Stimulated activated CD4-positive, alpha-beta T cell treated with anti-CD3 and anti-CD28 coated beads, Interleukin-1b, Interleukin-23, amount 100 ng/mL, for 24 hours (primary cell): ENCODE results near the gene TRIM65.
A peak's percentile ranks its signal among the peaks of the same experiment; 100 is the strongest.
"Not testable (repeated sequence)": the region's sequence is repeated elsewhere in the genome, so short reads cannot be mapped to it uniquely, and the experiment has no call there.

Source experiments
- DNase-seq, 4 experiments: peaks; one replicate each; pipeline ENCODE4 v3.0.0-alpha.2; 2020; ENCODE audit warnings: low read depth in 4 of 4, low spot score in 1 of 4

The TRIM65 gene

DNA sequence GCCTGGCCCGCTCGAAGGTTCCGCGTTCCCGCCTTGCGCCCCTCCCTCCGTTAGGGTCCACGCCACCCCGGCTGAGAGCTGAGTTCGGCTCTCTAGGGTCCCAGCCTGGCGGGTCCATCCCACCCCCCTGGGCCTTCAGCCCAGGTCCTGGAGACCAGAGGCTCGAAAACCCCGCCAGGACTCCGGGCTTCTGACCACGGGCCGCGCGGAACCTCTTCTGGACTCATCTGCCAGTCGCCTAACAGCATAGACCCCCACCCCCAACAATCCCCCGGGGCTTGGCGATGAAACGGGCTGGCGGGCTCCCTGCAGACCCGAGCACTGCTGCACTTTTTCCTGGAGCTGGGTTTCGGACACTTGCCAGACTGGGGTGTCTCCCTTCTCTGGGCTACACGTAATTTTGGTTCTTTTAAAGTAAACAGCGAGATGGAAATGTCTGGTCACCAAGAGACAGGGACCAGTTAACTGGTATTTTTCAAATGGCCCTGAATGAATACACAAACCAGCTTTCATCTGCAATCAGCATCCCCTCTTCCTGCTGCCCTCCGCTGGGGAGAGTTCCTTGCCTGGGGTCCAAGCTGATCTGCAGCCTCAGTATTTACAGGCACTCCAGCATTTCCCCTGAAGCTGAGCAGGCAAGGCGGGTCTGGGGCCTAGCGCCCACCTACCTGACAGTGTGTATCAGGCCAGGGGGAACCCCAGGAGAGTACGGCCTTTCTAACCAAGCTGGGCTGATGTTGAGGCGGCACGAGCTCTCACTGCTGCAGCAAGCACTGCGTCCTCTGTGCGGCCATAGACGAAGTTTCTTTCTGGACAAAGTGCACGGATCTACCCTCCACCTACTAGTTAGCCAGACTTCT is 639 bp upstream of the TRIM65 start:
- no peak for DNase-seq

DNA sequence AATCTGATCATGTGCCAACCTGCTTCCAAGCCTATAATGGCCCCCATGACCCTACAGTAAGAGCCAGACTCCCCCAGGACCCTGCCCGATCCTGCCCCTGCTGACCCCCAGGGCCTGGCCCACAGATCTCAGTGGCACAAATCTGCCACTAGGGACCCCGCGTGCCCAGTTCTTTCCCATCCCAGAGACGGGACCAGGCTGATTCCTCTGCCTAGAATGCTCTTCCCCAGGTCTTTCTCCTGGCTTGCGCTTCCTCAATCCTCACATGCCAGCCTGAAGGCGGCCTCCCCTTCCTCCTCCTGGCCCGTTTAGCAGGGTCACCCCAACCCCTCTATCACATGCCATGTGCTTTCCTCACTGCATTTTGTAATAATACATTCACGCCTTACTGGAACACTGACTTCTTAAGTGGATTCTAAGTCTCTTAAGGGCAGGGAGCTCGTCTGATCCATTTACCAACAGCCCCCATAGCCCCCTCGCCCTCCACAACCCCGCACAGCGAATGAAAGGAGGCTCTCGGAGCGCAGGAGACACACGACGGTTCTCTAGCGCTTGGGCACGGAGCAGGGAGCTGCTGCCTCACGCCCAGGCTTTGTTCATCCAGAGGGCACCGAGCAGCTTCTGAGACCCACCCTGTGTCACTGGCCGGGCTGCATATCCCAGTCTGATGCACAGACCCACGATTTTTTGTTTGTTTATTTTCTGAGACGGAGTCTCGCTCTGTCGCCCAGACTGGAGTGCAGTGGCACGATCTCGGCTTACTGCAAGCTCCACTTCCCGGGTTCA is 1.2 kb downstream of the TRIM65 start:
- no peak for DNase-seq

DNA sequence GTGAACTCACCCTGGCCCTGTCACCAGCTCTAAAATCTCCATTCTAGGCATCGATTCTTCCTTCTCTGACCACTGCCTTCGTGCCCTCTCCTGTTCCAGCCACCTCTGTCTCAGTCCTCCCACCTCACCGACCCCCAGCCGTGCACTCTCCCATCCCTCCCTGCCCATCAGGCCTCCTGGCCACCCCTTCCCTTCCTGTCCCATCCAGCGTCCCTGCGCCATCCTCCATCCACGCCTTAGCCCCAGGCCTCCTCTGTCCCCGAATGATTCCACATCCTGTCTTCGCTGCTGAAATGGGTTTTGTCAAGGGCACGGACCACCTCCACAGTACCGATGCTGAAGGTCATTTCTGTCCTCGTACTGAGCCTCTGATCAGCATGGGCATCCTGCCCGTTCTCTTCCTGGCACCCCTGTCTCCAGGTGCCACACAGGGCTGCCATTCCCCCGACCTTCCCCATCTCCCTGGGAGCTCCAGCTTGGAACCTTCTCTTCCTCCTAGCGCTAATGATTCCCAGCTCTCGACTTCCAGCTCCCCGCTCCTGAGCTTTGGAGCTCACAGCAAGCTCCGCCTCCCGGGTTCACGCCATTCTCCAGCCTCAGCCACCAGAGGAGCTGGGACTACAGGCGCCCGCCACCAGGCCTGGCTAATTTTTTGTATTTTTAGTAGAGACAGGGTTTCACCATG is 2.6 kb downstream of the TRIM65 start:
- DNase-seq: no peak

DNA sequence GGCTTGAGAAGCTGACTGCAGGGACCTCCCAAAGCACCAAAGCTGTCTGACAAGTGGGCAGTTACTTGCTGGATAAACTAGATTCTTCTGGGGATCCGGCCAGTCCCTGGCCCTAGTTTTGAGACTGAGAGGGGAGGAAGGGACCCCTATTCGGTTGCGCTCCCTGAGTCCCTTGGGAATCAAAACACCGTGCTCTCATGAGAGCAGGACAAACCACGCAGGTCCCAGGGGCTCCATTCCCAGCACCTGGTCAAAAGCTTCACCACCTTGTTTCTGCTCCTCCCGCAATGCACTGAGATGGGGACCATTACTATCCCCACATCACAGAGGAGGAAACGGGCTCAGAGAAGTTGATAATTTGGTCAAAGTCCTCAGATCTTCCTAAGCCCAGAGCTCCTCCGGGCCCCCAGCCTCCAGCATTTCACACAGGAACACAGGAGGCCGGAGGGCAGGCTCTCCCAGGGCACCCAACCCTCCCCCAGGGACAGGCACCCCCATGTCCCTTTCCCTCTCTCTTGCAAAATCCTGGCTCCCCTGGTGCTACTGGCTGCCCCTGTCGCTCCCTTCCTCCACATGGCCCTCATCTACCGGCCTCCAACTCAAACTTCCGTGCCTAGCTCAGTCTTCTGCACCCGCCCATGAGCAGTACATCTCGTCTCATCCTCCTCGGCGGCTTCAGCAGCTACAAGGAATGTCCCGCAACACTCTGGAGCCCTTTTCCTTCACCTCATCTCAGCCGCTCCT is 3.3 kb downstream of the TRIM65 start:
- no peak for DNase-seq

DNA sequence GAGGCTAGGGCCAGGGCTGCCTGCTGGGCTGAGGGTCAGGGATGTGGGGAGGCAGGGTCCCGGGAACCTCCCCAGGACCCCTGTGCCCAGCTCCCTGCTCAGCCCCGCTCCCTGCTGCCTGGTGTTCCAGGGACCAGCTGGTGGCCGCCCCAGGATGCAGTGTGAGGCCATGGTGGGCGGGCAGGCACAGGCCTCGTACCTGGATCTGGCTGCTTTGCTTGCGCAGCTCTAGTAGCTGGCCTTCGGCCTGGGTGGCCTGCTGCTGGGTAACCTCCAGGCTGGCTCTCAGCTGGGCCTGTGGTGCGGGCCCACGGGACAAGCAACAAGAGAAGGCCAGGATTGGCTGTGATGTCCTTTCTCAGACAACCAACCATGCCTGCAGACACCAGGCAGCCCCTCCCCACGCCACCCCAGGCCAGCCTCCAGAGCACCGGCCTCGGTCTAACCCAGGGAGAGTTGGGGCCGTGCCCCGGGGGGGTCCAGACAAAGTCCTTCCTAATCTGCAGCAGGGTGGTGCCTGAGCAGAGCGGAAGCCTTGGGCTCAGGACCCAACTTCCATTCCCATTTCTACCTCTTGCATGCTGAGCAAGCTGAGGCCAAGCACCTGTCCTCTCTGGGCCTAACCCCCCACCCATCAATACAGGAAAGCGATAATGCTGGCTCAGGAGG is 4.1 kb downstream of the TRIM65 start:
- DNase-seq: no peak

DNA sequence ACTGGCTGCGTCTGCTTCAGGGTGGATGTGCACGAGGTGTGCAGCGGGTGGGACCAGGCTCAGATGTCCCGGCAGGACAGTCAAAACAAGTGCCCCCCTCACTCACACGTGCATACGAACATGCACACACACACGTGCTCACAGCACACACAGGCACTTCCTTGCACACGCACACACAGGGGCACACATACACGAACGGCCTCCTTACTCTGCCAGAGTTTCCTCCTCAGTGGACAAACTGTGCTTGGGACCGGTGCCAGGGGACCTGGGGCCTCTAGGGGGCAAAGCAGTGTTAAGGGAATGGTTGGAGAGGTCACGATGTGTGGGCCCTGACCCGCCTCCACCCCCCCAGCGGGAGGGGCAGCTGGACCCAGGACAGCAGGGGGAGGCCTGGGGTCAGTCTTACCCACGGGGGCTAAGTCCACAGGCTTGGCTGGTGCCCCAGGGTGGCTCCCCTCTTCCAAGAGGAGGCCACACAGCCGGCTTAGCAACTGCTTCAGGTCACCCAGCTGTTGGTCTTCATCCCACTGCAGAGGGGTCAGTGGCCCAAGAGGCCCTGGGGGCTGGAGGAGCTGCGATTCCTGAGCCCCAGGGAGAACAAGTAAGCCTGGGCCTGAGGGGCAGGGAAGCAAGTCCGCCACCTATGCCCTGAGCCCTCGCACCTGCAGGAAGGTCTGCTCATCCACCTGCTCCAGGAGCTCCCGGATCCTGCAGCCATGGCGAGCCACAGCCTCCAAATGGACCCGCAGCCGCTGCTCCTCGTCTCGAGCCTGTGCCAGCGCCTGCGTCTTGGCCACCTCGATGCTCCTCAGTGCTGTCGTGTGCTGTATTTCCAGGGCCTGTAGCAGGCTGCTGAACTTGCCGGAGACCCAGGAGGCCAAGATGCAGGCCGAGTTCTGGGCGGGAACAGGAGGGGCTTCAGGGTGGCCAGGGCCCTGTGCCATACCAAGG is 4.9 kb downstream of the TRIM65 start:
- DNase-seq: no peak

DNA sequence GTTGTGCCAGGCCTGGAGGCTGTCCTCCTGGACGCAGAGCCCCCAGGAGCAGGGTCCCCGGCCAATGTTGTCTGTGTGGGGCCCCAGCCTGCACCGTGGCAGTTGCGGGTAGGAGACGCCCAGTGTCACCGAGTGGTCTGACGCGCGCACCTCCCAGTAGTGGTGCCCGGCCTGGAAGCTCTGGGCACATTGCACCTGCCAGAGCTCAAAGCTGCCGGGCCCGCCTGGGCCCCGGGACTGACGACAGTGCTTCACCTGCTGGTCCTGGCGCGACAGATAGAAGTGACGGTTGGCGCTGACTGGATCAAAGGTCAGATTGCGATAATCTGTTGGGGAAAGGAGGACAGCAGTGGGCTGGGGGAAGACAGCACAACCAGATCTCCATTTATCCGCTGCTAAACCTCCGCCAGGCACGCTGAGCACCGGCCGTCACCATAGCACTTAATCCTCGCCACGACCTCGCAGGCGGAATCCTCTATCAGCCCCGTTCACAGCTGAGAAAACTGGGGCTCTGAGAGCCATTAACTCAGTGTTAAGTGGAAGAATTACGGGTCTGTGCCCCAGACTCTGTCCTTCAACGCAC is 5.6 kb downstream of the TRIM65 start:
- DNase-seq: no peak

DNA sequence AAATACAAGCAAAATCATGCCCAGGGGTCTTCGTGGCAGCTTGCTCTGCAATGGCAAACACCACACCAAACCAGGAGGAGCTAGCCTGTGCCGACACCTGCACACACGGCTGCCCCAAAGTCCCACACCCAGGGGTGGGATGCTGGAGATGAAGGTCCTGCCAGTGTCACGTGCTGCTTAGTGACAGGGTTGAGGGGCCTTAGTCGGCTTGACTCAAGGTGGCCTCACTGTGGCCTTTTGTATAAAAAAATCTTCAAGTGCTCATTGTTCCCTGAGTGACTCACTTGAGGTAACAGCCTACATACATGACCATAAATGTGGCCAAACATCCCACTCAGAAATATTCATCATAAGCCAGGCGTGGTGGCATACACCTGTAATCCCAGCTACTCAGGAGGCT is 7.3 kb downstream of the TRIM65 start:
- DNase-seq: no peak

DNA sequence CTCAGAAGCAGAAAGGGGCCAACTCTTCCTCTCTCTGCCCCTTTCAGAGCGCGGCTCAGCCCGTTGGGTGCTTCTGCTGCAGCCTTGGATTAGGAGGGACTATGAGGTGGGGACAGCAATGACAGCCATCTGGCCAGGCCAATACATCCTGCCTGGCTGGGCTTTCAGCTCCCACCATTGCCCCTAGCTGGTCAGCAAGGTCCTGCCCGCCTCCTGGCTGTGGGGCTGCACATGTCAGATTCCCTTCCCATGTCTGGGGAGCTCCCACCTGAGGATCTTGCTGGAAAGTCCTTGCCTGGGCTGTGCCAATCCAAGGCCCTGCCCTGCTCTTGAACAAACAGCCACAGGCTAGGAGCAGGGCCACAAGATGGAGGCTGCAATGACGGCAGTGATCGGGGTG is 8.3 kb downstream of the TRIM65 start:
- no peak for DNase-seq

DNA sequence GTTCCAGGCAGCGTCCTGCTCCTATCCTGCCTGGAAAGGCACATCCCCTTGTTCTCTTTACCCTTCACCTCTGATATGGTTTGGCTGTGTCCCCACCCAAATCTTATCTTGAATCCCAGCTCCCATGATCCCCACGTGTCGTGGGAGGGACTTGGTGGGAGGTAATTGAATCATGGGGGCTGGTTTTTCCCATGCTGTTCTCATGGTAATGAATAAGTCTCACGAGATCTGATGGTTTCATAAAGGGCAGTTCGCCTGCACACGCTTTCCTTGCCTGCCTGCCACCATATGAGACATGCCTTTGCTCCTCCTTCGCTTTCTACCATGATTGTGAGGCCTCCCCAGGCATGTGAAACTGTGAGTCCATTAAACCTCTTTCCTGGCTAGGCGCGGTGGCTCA is 10.9 kb downstream of the TRIM65 start:
- not testable (repeated sequence) for DNase-seq

DNA sequence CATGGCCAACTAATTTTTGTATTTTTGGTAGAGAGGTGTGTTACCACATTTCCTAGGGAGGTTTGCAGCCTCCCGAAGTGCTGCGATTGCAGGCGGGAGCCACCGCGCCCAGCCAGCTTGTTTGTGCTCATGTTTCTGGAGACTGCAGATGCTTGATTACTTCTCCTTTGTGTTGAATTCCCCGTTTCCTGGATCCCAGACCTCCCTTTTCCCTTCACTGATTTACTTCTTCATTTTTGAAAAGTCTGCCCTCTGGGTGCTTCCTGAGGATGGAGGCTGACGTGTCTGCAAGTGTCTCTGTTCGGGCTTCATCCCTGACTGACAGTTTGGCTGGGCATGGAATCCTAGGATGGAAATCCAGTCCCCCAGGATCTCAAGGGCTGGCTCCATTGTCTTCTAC is 11.3 kb downstream of the TRIM65 start:
- no peak for DNase-seq

DNA sequence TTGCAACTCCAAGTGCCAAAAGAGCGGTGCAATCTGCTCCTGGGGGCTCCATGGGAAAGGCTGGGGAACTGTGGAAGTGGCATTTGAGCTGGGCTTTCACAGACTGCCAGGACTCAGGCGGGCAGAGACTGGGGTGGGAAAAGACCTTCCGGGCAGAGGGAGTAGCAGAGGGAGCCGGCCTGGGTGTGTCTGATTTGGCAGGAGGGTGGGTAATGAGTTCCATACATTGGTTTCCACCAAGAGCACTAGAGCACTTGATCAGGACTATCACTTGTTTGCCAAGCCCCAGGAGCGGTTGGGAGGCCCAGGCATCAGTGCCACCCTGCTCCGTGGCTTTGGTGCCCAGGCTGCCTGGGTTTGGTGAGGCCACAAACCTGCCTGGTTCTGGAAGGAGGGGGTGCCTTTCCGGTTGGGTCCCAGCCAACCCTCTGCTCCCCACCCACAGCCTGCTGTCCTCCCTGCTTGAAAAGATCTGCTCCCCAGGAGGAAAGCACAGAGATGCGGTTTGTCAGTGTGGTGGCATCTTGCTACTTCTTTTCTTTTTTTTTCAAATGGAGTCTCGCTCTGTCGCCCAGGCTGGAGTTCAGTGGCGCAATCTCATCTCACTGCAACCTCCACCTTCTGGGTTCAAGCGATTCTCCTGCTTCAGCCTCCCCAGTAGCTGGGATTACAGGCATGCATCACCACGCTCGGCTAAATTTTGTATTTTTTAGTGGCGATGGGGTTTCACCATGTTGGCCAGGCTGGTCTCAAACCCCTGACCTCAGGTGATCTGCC is 14.9 kb downstream of the TRIM65 start:
- no peak for DNase-seq

DNA sequence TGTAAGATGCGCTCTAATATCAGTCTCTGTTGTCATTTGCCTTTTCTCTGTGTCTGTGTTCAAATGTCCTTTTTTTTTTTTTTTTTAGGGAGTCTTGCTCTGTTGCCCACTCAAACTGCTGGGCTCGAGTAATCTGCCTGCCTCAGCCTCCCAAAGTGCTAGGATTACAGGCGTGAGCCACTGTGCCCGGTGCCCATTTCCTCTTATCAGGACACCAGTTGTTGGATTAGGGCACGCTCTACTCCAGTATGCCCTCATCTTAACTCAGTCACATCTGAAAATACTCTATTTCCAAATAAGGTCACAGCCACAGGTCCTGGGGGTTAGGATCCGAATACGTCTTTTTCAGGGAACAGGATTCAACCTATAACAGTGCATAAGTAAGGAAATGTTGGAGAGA is 16.5 kb downstream of the TRIM65 start:
- no peak for DNase-seq

DNA sequence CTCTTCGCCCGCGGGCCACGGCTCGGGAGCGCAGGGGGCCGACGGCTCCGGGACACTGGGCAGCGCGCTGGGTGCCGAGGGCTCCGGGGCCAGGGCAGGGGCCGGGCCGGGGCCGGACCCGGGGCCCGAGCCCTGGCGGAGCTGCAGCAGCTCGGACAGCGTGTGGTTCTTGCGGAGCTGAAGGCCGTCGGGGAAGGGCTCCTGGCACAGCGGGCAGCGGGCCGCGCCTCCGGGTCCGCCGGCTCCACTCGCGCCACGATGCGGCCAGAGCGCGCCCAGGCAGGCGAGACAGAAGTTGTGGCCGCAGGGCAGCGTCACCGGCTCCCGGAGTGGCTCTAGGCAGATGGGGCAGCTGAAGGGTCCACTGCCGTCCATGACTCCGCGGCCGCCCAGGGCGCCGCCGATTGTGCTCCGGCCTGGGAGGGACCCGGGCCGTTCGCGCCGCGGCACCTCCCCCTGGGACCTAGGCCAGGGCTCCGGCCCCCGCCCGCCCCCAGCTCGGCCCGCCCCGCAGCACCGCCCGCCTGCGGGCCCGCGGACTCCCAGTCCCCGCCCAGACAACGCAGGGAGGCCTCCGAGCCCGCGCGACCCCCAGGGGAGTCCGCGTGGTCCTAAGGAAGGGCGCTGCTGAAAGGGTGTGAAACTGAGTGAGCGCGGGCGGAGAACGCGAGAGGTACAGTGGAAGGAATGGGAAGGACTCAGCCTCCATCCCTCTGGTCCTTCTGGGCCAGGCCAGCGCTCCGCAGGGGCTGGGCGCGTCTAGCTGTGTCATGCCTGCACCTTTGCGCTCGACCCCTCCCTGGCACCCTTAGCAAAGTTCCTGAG is 18.4 kb downstream of the TRIM65 start, which contains the start of gene TRIM47:
TRIM47 (minus strand) TSS at position 408 of the 825 bp plus-strand sequence; CDS start at position 375, 33 bp downstream.
- no peak for DNase-seq

DNA sequence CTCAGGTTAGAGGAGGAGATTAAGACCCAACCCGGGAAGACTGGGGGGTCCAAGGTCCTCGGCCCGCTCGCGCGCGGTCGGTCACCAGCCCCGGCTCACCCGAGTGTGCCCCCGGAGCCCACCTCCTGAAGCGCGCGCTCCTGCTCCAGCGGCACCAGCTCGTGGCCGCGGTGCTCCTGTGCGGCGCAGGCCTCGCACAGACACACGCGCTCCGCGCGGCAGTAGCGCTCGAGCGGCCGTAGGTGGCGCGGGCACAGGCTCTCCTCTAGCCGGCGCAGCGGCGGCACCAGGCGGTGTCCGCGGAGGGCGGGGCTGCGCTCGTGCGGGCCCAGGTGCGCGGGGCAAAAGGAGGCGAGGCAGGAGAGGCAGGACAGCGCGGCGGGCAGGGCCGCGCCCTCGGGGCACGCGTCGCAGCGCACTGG is 19.0 kb downstream of the TRIM65 start:
- DNase-seq: peak in 3 of 4 experiments; percentile 37 to 62 (median 39)

DNA sequence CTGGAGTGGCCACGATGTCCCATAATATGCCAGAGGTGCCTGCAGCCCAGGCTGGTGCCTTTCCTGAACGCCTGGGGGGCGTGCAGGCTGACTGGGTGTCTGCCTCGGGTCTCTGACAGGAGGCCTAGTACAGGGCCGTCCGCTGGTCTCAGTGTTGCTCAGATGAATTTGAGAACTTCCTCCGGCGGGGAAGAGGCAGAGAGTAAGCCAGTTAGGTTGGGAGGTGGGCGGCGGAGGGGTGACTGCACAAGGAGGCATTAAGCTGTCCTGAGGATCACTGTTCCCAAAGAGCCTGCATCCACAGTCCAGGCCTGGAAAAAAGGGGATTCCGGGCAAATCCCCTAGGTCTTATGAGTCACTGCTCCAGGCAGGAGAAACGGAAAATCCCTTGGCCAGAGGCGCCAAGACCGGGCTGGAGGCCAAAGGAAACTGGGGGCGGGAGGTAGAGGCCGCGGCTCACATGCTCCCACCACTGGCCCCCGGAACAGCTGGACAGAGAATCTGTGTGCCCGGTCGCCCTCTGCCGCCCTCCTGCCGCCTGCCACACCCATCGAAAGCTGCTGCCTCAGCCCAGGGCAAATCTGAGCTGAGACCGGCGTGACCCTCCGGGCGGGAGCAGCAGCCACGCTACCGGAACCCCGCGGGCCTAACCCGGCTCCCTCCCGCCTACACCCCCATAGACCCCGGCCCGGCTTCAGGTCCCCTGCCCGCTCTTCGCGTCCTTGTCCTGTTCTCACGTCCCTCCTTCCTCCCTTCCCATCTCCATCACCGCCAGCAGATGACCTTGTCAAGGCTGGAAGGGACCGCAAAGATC is 19.6 kb downstream of the TRIM65 start:
- DNase-seq: peak in 1 of 4 experiments; percentile 42
